Bronchial epithelial cell (primary cell): Measurements from ENCODE around the gene GABRA6. TPM values are rescaled to one million over a fixed set of nuclear protein-coding genes. Genes with fewer than 3 reads are reported as not detected.

Experiments
- DNase-seq: peaks from one replicate; pipeline ENCODE4 v3.0.0-alpha.2; 2010; ENCODE audit warnings: low read depth
- FAIRE-seq: peaks from 2 replicates; lab custom pipeline; 2011; peaks lifted over from hg19 to GRCh38; lab: Jason Lieb, UNC
- H3K27me3 ChIP-seq: 2 replicates; pipeline ENCODE4 v1.5.1; 2011; ENCODE audit warnings: low read length; ENCODE audit not compliant: control insufficient read depth, insufficient read depth
- H3K36me3 ChIP-seq: 2 replicates; pipeline ENCODE4 v1.5.1; 2011; ENCODE audit warnings: low read length; ENCODE audit not compliant: control insufficient read depth, insufficient read depth
- H3K4me3 ChIP-seq: 2 replicates; pipeline ENCODE4 v1.5.1; 2011; ENCODE audit warnings: mild to moderate bottlenecking, low read depth, low read length, control low read depth
- CTCF ChIP-seq: IDR thresholded peaks from 2 replicates; pipeline ENCODE4 v1.5.1; 2011; ENCODE audit warnings: mild to moderate bottlenecking, moderate library complexity, low read length, control low read depth, inconsistent platforms; ENCODE audit not compliant: insufficient read depth, severe bottlenecking
- total RNA-seq: library from RNA; depleted of rRNA; stranded (reverse); fragments of >200 nt; gene quantifications from 2 replicates; pipeline ENCODE4 v1.2.1, GENCODE V29; 2014

The GABRA6 gene
- total RNA-seq, 1 donor from 2014 or later = not detected

- H3K27me3 ChIP-seq = no peaks in the 10 kb centered on the region
- no peak for DNase-seq
- FAIRE-seq = peak; percentile 7
These were observed 65.7 kb downstream of the GABRA6 start for GRCh38 chr5:161751265-161751664.

More at GRCh38 chr5:161751265-161751664, 65.7 kb downstream of the GABRA6 start:
- no peak for TF ChIP-seq CTCF
- no peak overlapping the region for H3K4me3 ChIP-seq
- H3K36me3 ChIP-seq = no peaks in the 10 kb centered on the region

Other genes starting within 250 kb of the GABRA6 start
- not detected in 2 replicates for gene GABRB2, start 139.0 kb upstream of the GABRA6 start, total RNA-seq
- not detected in 2 replicates for gene GABRA1, start 162.4 kb downstream of the GABRA6 start, total RNA-seq